ENCODE data around the gene PRCP. TPM values are rescaled to one million over a fixed set of nuclear protein-coding genes. Genes with fewer than 3 reads are reported as not detected.

The PRCP gene
- total RNA-seq, 1 donor, result 41.1 TPM

GRCh38 chr11:82890002-82890341 lies 10.3 kb downstream of the PRCP start:
- TF ChIP-seq CTCF (IDR thresholded peaks at IDR 0.05; ENCODE audit: insufficient read depth, low read length), result no peak
- peak; percentile 7 for DNase-seq (ENCODE audit: low read depth)
- H3K4me3 ChIP-seq (ENCODE audit: low read depth, low read length), result no peak overlapping the region

- H3K4me3 ChIP-seq (ENCODE audit: low read depth, low read length), result no peak overlapping the region
- no peak for TF ChIP-seq CTCF (IDR thresholded peaks at IDR 0.05; ENCODE audit: insufficient read depth, low read length)
- peak; percentile 6 for DNase-seq (ENCODE audit: low read depth)
Measured at GRCh38 chr11:82889133-82890001, 10.9 kb downstream of the PRCP start.

- TF ChIP-seq CTCF (IDR thresholded peaks at IDR 0.05; ENCODE audit: insufficient read depth, low read length), result no peak
- DNase-seq (ENCODE audit: low read depth), result peak; percentile 29
- no peak overlapping the region for H3K4me3 ChIP-seq (ENCODE audit: low read depth, low read length)
Measured at GRCh38 chr11:82883853-82884252, 16.4 kb downstream of the PRCP start.

GRCh38 chr11:82874646-82875523 lies 25.3 kb downstream of the PRCP start:
- no peak overlapping the region for H3K4me3 ChIP-seq (ENCODE audit: low read depth, low read length)
- no peak for DNase-seq (ENCODE audit: low read depth)
- no peak for TF ChIP-seq CTCF (IDR thresholded peaks at IDR 0.05; ENCODE audit: insufficient read depth, low read length)

- no peak for DNase-seq (ENCODE audit: low read depth)
- no peak for TF ChIP-seq CTCF (IDR thresholded peaks at IDR 0.05; ENCODE audit: insufficient read depth, low read length)
- no peak overlapping the region for H3K4me3 ChIP-seq (ENCODE audit: low read depth, low read length)
Measured at GRCh38 chr11:82873919-82874333, 26.3 kb downstream of the PRCP start.

GRCh38 chr11:82872377-82873150 lies 27.7 kb downstream of the PRCP start:
- DNase-seq (ENCODE audit: low read depth), result no peak
- no peak overlapping the region for H3K4me3 ChIP-seq (ENCODE audit: low read depth, low read length)
- no peak for TF ChIP-seq CTCF (IDR thresholded peaks at IDR 0.05; ENCODE audit: insufficient read depth, low read length)

All from fibroblast of the aortic adventitia (primary cell).